ENCODE measurements around the gene TRMU. TPM values are rescaled to one million over a fixed set of nuclear protein-coding genes. Genes with fewer than 3 reads are reported as not detected.

The TRMU gene
- polyA plus RNA-seq, 10 donors = 20.2 to 37.8 (median 30.6) TPM

DNA sequence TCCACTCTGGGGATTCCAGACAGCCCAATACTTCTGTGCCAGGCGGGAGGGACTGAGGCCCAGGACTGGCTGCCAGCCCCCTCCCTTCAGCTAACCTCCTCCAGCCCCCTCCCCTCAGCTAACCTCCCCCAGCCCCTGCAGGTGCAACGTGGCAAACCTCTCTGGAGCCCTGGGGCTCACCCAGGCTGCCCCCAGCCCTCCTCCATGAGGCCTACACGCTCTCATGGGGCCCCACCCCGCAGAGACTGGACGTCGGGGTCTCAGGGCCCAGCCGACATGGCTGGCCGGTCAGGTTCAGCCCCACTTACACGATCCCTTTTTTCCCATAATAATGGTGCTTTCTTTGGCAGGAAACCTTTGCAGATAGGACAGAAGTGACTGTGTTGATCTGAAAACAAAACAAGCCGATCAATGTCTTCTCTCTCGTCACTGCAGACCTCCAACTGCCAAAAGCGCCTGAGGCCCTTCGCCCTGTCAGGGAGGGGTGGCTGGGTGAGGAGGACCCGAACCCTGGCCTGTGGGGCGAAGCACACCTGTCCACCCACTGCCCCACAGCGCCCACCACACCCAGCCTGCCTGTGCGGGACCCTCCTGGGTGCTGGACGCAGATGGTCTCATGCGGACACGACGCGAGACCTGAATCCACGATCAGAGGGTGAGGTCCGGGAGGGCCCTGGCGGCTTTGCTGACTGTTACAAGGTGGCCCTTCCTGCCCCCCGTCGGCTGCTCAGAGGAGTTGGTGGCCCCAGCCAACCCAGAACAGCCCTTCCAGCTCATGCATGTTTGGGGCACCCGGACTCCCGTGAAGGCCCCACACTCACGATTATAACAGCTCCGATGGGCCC, 33.6 kb downstream of the TRMU start:
- DNase-seq = no peak

- no peak for DNase-seq
These were observed 34.4 kb downstream of the TRMU start for GRCh38 chr22:46369716-46370583.

DNA sequence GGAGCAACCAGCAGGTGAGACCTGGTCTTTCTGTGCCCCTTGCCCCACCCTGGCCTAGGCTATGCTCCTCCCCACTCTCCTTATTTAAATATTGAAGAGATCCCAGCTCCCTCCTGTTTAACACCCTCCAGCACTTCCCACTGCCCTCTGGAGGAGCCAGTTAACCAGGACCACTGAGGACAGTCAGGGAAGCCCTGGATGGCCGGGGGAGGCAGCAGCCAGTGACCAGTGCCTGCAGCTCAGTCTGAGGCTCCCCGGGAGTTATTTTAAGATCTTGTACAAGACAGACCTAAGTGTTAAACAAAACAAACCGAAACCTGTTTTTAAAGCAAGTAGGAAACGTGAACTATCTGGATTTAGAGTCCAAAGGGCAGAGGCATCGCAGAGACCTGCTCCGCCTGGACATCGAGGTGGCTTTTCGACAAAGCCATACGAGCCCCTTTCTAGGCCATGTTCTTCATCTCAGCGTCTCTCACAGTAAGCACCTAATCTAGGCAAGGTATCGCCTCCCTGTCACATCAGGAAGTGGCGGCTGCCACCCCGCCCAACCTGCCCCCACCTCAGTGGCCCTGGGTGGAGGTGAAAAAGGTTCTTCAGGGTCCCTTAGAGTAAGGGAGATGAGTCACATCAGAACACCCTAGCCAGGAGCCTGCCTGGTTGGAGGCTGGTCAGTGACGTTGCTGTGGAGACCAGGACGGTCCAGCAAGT, 35.2 kb downstream of the TRMU start:
- DNase-seq = no peak

GRCh38 chr22:46371623-46372226, 36.2 kb downstream of the TRMU start:
- no peak for DNase-seq

GRCh38 chr22:46372686-46373085, 37.2 kb downstream of the TRMU start:
- no peak for DNase-seq

DNA sequence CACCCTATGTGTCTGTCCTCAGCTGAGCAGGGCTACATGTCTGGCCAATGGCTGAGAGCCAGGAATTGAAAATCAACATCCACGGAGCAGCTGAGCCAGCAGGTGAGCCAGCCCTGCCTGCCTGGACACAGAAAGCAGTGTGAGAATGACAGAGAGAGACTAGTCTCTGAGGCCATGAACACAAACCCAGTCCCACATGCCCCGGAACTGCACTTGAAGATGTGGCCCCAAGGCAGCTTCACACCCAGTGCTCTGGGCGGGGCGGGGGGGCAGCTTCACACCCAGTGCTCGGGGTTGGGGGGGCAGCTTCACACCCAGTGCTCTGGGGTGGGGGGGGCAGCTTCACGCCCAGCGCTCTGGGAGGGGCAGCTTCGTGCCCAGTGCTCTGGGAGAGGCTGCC, 37.6 kb downstream of the TRMU start:
- no peak for DNase-seq

DNA sequence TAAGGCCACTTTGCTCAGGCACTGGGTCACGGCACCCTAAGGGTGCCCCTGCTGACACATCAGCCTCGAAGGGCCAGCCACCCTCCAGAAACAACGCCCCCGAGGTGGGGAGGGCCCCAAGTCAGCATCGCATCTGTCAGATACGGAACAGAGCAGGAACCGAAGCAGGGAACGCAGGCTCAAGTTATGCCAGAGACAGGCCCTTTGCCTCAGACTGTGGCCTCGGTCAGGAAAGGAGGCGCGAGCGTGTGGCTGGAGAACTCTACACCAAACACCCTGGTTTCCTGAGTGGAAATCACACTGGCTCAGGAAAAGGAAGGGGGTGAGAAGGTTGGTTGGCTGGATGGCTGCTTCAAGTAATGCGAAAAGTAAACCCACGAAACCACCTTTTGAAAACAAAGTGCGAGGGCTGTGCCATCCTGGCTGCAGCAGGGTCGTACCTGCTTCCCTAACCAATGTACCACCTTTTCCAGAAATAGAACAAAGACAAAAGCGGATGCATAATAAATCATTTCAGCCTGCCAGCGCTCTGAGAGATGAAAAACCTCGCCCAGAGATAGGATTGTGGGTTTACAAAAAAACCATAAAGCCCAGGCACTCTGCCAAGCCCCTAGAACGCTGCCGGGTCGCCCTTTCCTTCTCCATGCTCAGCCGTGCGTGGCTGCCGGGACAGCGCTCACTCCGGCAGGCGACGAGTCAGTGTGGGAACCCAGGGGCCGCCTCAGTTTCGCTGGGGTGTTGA, 38.6 kb downstream of the TRMU start:
- no peak for DNase-seq

DNA sequence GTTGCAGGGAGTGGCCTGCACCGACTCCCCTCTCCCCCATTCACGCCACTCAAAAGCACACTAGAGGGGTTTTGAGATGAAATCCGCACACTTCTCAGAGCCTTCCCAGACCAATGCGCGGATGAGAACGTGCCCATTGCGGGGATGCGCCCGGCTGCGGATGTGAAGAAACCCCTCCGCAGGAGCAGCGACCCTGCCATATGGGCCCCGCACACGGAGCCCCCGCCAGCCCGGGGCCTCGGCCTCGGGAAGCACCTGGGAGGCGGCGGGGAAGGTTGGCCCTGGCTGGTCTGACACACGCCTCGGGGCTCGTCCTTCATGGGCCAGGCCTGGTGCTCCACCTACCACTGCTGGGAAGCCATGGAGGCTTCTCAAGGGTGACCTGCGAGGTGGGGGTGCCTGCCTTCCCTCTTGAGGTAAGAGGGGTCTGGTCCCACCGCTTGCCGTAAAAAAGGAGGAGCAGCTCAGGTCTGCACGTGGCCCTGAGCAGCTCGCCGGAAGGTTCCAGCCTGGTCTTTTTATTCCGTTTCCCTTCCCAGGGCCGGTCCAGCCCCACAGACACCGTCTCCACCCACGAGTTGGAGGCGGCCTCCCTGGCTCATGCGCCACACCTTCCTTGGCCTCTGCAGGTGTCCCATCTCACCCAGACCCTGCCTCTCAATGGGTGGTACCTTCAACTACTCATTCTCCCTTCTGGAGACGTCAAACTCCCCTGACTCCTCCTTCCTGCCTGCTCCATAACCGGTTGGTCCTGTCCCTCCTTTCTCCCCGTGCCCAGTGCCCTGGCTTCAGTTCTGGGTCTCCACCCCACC, 39.4 kb downstream of the TRMU start:
- no peak for DNase-seq

- DNase-seq = no peak
These were observed 40.6 kb downstream of the TRMU start for GRCh38 chr22:46376111-46376510.

DNA sequence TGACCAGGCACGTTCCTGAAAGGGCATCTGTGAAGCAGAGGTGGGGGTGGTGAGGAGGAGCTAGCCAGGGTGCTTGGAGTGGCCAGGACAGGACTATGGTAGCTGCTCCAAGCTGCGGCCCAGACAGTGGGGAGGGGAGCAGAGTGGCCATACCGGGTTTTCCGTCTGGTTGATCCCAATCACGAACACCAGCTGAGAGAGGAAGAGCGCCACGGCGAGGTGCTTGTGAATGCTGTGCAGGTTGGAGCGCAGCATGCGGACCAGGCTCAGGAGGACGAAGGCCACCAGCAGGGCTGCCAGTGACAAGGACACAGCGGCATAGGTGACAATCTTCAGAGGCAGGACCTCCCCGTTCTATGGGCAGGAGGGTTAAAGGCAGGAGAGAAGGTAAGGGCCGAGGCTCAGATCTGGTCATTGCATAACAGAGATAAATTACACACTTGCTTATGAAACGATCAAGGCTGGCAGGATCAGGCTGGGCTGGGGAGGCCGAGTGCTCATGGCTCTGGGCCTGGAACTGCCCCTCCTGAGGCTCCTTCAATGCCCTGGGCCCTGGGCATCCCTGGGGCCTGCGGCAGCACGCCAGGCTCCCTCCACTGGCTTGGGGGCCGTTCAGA, 41.5 kb downstream of the TRMU start:
- DNase-seq = no peak

DNA sequence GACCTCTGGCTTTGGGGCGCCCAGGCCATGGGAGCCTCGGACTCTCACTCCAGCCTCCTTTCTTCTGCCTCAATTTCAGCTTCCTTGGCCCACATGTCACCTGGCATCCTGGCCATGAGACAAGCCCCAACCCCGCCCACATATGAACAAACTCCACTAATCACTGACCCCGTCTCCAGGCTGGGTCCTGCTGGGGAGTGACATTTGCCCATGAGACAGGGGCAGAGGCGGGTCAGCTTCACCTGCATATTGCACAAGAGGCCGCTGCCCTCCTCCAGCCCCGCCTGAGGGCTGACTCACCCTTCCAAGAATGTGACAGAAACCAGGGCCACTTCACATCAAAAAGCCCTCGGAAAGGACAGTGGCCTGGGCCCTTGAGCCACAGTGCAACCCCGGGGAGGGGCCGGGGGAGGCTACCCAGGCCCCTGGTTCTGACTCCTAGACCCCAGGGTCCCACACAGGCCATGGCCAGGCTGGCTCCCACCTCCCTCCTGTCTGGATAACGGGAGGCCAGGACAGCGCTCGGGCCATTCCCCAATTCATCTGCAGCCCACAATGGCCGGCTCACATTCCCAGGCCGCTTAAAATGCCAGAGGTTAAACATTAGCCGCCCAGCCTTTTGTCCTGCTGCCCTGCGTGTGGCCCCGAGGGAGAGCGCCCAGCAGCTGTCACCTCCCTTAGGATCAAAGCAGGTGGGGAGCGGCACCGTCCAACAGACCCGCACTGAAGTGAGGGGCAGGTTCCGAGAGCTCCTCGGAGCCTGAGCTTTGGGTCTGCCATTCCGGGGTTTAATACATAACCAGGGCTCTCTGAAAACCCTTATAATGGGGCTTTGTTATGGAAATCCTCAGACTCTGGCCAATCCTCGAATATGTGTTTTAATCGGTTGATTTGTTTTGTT, 42.3 kb downstream of the TRMU start:
- no peak for DNase-seq

DNA sequence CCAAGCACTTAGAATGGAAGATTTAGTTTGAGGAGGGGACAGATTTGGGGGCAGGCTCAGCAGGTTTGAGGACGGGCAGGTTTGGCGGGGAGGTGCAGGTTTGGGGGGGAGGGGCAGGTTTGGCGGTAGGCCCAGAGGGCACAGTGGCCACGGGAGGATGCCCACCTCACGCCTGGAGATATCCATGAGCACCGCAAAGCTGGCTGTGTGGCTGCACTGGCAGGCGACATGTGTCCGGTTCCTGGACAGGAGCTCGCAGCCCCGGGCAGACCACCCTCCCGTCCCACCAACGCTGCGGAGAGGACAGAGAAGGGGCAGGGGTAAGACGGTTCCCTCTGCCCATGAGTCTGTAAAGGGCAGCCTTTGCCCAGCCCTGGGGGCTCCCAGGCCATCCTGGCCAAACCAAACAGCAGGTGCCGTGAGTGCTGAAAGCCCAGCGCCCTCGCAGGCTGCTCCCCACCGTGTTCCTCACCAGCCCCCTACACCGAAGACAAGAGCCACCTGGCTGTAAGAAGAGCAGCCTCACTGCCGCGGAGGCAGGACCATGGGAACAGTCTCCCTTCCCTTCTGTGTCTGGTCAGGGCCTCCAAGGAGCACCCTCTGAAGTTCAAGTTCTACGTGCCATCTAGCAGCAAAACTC, 43.0 kb downstream of the TRMU start:
- DNase-seq = no peak

GRCh38 chr22:46379066-46379930, 43.8 kb downstream of the TRMU start:
- no peak for DNase-seq

- no peak for DNase-seq
These were observed 44.6 kb downstream of the TRMU start for GRCh38 chr22:46380069-46380468.

GRCh38 chr22:46380581-46380980, 45.1 kb downstream of the TRMU start:
- no peak for DNase-seq

GRCh38 chr22:46381142-46381541, 45.6 kb downstream of the TRMU start:
- DNase-seq = no peak

DNA sequence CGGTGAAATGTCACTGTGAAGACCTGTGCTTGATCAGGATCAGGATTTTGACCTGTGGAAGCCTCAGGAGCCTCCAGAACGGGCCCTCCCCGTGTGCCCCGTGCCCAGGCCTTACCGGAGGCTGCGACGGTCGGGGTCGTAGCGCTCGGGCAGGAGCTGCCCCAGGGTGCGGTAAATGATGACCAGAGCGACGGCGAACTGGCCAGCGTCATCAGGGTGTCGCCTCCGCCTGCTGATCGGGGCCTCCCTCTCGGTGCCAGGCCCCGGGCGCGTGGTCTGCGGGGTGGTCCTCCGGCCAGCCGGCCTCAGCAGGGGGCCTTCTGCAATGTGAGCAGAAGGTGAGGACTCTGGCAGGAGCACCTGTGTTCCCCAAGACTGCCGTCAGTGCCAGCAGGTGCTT, 46.2 kb downstream of the TRMU start:
- DNase-seq = no peak

All from muscle of back (tissue), 11 donors.